ENCODE results near the gene SNRPB2.

GRCh38 chr20:16785226-16785625 lies 55.4 kb downstream of the SNRPB2 start:
- TF ChIP-seq, protein P1, sequence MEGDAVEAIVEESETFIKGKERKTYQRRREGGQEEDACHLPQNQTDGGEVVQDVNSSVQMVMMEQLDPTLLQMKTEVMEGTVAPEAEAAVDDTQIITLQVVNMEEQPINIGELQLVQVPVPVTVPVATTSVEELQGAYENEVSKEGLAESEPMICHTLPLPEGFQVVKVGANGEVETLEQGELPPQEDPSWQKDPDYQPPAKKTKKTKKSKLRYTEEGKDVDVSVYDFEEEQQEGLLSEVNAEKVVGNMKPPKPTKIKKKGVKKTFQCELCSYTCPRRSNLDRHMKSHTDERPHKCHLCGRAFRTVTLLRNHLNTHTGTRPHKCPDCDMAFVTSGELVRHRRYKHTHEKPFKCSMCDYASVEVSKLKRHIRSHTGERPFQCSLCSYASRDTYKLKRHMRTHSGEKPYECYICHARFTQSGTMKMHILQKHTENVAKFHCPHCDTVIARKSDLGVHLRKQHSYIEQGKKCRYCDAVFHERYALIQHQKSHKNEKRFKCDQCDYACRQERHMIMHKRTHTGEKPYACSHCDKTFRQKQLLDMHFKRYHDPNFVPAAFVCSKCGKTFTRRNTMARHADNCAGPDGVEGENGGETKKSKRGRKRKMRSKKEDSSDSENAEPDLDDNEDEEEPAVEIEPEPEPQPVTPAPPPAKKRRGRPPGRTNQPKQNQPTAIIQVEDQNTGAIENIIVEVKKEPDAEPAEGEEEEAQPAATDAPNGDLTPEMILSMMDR (IDR thresholded peaks at IDR 0.05): no peak
- TF ChIP-seq POLR2A (IDR thresholded peaks at IDR 0.05): no peak
- TF ChIP-seq EP300 (IDR thresholded peaks at IDR 0.05): no peak
